Suprapubic skin (tissue), 4 donors: Measurements from ENCODE around the gene FGD3.

ENCODE experiments used
- EP300 ChIP-seq: sonication (generic); formaldehyde crosslinking; IDR thresholded peaks from one replicate; pipeline ENCODE4 v1.6.1; 2017; ENCODE audit warnings: antibody characterized with exemption
- POLR2A ChIP-seq, 2 donors: fragments of 450-650 bp; IDR thresholded peaks; one replicate each; pipeline ENCODE4 v1.6.1; 2017; ENCODE audit warnings: antibody characterized with exemption in 2 of 2, mild to moderate bottlenecking in 2 of 2, moderate library complexity in 2 of 2
- POLR2AphosphoS5 ChIP-seq, 3 donors: sonication (generic); formaldehyde crosslinking; IDR thresholded peaks; one replicate each; pipeline ENCODE4 v1.6.1; 2017; ENCODE audit warnings: antibody characterized with exemption in 3 of 3
- TF ChIP-seq, protein P1 (sequence below), 2 donors: fragments of 200-600 bp in 1 of 2; fragments of 450-650 bp in 1 of 2; sonication (generic) in 1 of 2; IDR thresholded peaks; one replicate each; pipeline ENCODE4 v1.5.1; 2016 to 2019; ENCODE audit warnings: antibody characterized with exemption in 2 of 2, mild to moderate bottlenecking in 1 of 2, moderate library complexity in 1 of 2

DNA sequence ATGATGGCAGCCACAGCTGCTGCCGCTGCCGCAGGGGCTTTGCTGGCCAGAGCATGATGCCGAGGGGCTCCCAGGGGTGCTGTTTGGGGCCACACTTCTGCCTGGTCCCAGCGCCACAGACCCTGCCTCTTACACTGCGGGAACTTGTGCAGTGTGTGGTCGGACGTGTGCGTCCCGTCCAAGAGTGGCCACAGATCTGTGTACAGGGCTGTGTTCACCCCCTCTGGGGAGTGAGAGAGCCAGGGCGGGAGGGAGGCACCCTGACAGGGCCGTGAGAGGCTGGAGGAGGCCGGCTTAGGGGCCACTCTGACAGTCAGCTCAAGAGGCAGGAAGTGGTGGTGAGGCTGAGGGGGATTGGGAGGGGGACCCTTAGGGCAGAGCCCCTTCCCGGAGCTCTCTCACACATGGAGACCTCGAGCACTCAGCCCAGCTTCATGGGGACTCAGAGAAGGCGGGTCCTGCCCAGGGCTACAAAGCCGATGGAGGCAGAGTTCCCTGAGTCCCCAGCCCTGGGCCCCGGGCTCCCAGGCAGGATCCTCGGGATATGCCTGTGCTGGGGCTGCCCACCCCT lies 135.6 kb downstream of the FGD3 start:
- TF ChIP-seq EP300 (no peak), POLR2A (IDR thresholded peaks at IDR 0.05) (no peak), POLR2AphosphoS5 (IDR thresholded peaks at IDR 0.05) (no peak)
- TF ChIP-seq, protein P1, sequence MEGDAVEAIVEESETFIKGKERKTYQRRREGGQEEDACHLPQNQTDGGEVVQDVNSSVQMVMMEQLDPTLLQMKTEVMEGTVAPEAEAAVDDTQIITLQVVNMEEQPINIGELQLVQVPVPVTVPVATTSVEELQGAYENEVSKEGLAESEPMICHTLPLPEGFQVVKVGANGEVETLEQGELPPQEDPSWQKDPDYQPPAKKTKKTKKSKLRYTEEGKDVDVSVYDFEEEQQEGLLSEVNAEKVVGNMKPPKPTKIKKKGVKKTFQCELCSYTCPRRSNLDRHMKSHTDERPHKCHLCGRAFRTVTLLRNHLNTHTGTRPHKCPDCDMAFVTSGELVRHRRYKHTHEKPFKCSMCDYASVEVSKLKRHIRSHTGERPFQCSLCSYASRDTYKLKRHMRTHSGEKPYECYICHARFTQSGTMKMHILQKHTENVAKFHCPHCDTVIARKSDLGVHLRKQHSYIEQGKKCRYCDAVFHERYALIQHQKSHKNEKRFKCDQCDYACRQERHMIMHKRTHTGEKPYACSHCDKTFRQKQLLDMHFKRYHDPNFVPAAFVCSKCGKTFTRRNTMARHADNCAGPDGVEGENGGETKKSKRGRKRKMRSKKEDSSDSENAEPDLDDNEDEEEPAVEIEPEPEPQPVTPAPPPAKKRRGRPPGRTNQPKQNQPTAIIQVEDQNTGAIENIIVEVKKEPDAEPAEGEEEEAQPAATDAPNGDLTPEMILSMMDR (IDR thresholded peaks at IDR 0.05), result no peak
